IMR-90 (cell line): ENCODE data around the gene RGS14. TPM values are rescaled to one million over a fixed set of nuclear protein-coding genes. Genes with fewer than 3 reads are reported as not detected.

Source experiments
- ATAC-seq: fragments of 200-7000 bp; cut with Tn5 transposase; 2 replicates; pipeline ENCODE4 v1.9.1; 2020; ENCODE audit warnings: low read depth, mild to moderate bottlenecking, moderate library complexity
- BruUV-seq: library from RNA; stranded (reverse); fragments of 400-500 nt; replicated peaks from 2 replicates; lab custom pipeline; 2021; lab: Mats Ljungman, UMichigan
- CTCF ChIA-PET: fragments of 300-600 bp; formaldehyde crosslinking; extraction: SDS; loops from one replicate; lab custom pipeline; 2021; ENCODE audit warnings: antibody characterized with exemption; lab: Yijun Ruan, JAX
- POLR2A ChIA-PET: fragments of 300-600 bp; sonication (Branson Sonifier 250); formaldehyde crosslinking; loops from one replicate; lab custom pipeline; 2022; ENCODE audit warnings: antibody characterized with exemption; ENCODE audit not compliant: unreplicated experiment; lab: Charles Lee
- DNase-seq: peaks from one replicate; pipeline ENCODE4 v3.0.0; 2013
- H2AFZ ChIP-seq: replicated peaks from 2 replicates; pipeline ENCODE3; 2013; ENCODE audit warnings: low read length, mild to moderate bottlenecking; ENCODE audit not compliant: poor library complexity
- H2AK5ac ChIP-seq: 2 replicates; pipeline ENCODE4 v1.6.1; 2013; ENCODE audit warnings: low read depth, low read length, inconsistent platforms
- H2AK9ac ChIP-seq: replicated peaks from 2 replicates; pipeline ENCODE3; 2013; ENCODE audit warnings: mild to moderate bottlenecking, low read depth, low read length, moderate library complexity; ENCODE audit not compliant: poor library complexity
- H2BK120ac ChIP-seq: 2 replicates; pipeline ENCODE4 v1.6.1; 2013; ENCODE audit warnings: low read depth, low read length, inconsistent platforms
- H2BK15ac ChIP-seq: 3 replicates; pipeline ENCODE4 v1.6.1; 2013; ENCODE audit warnings: low read depth, low read length, inconsistent platforms
- H2BK20ac ChIP-seq: 2 replicates; pipeline ENCODE4 v1.6.1; 2013; ENCODE audit warnings: low read depth, mild to moderate bottlenecking, inconsistent platforms, low read length, moderate library complexity
- H2BK5ac ChIP-seq: 2 replicates; pipeline ENCODE4 v1.6.1; 2013; ENCODE audit warnings: mild to moderate bottlenecking, low read depth, low read length, inconsistent platforms; ENCODE audit not compliant: poor library complexity, severe bottlenecking
- H3K14ac ChIP-seq: replicated peaks from 2 replicates; pipeline ENCODE4 v1.6.1; 2013; ENCODE audit warnings: low read depth, low read length, inconsistent platforms
- H3K18ac ChIP-seq: 2 replicates; pipeline ENCODE4 v1.6.1; 2013; ENCODE audit warnings: low read depth, low read length, control low read depth
- H3K23ac ChIP-seq: 2 replicates; pipeline ENCODE4 v1.6.1; 2013; ENCODE audit warnings: low read depth, low read length, inconsistent platforms
- H3K27ac ChIP-seq: 2 replicates; pipeline ENCODE4 v1.5.1; 2013; ENCODE audit warnings: mild to moderate bottlenecking, control low read depth, low read length; ENCODE audit not compliant: insufficient read depth
- H3K27me3 ChIP-seq: 2 replicates; pipeline ENCODE4 v1.6.1; 2013; ENCODE audit warnings: low read length; ENCODE audit not compliant: control insufficient read depth, insufficient read depth
- H3K36me3 ChIP-seq: 2 replicates; pipeline ENCODE4 v1.6.1; 2013; ENCODE audit warnings: low read length, mixed read lengths; ENCODE audit not compliant: control insufficient read depth, insufficient read depth
- H3K4ac ChIP-seq: 2 replicates; pipeline ENCODE4 v1.6.1; 2013; ENCODE audit warnings: low read depth, low read length, inconsistent platforms
- H3K4me1 ChIP-seq: 2 replicates; pipeline ENCODE4 v1.6.1; 2013; ENCODE audit warnings: low read length, mixed read lengths; ENCODE audit not compliant: control insufficient read depth, insufficient read depth
- H3K4me2 ChIP-seq: 2 replicates; pipeline ENCODE4 v1.6.1; 2013; ENCODE audit warnings: low read depth, mild to moderate bottlenecking, control low read depth, low read length, moderate library complexity
- H3K4me3 ChIP-seq: 2 replicates; pipeline ENCODE4 v1.5.1; 2013; ENCODE audit warnings: low read depth, mild to moderate bottlenecking, control low read depth, low read length, moderate library complexity; ENCODE audit not compliant: insufficient read depth
- H3K56ac ChIP-seq: 2 replicates; pipeline ENCODE4 v1.6.1; 2013; ENCODE audit warnings: low read length, inconsistent platforms; ENCODE audit not compliant: insufficient read depth; ENCODE audit errors: extremely low read depth
- H3K79me1 ChIP-seq, 2 experiments: 2 replicates each; pipeline ENCODE4 v1.6.1; 2013; ENCODE audit warnings: low read length in 2 of 2, inconsistent platforms in 1 of 2, low read depth in 1 of 2
- H3K9ac ChIP-seq: 2 replicates; pipeline ENCODE4 v1.6.1; 2013; ENCODE audit warnings: low read depth, low read length, control low read depth
- H3K9me1 ChIP-seq: 2 replicates; pipeline ENCODE4 v1.6.1; 2013; ENCODE audit warnings: low read length, inconsistent platforms; ENCODE audit not compliant: insufficient read depth
- H3K9me3 ChIP-seq: 2 replicates; pipeline ENCODE4 v1.6.1; 2013; ENCODE audit warnings: low read length; ENCODE audit not compliant: control insufficient read depth, insufficient read depth
- H4K20me1 ChIP-seq: 2 replicates; pipeline ENCODE4 v1.6.1; 2013; ENCODE audit warnings: low read length, inconsistent platforms; ENCODE audit not compliant: insufficient read depth
- H4K5ac ChIP-seq: 2 replicates; pipeline ENCODE4 v1.6.1; 2013; ENCODE audit warnings: mild to moderate bottlenecking, low read depth, low read length, control low read depth
- H4K8ac ChIP-seq, 2 experiments: 2 replicates each; pipeline ENCODE4 v1.6.1; 2013; ENCODE audit warnings: low read depth in 2 of 2, low read length in 2 of 2, control low read depth in 1 of 2, inconsistent platforms in 1 of 2
- H4K91ac ChIP-seq: 2 replicates; pipeline ENCODE4 v1.6.1; 2013; ENCODE audit warnings: low read depth, low read length, inconsistent platforms; ENCODE audit not compliant: insufficient read depth
- BHLHE40 ChIP-seq: fragments of 150-350 bp; IDR thresholded peaks from 2 replicates; pipeline ENCODE4 v1.6.1; 2016; ENCODE audit warnings: mild to moderate bottlenecking, low read depth, low read length
- FOS ChIP-seq: fragments of 150-350 bp; IDR thresholded peaks from 2 replicates; pipeline ENCODE4 v1.6.1; 2016; ENCODE audit warnings: low read depth, low read length
- RCOR1 ChIP-seq: IDR thresholded peaks from 2 replicates; pipeline ENCODE4 v1.6.1; 2012; ENCODE audit warnings: mild to moderate bottlenecking, low read length, improper control_type of control experiment; ENCODE audit not compliant: insufficient replicate concordance
- WGBS, 2 experiments: methylation state at CpG; one replicate each; pipeline versions ENCODE4 v1.1.5 to v1.1.7; 2013; ENCODE audit warnings: missing lambda C conversion rate in 2 of 2; ENCODE audit not compliant: insufficient read length in 1 of 2; ENCODE audit errors: extremely low coverage in 2 of 2; 5-methylcytosine and 5-hydroxymethylcytosine counted together
- dilution Hi-C: fragments of 300-500 bp; cut with HindIII; formaldehyde crosslinking; loops from one replicate; pipeline ENCODE4 v1.14.3; 2018; ENCODE audit warnings: low sequenced_read_pairs; ENCODE audit not compliant: unreplicated experiment
- in situ Hi-C: fragments of 300-500 bp; cut with MboI; formaldehyde crosslinking; loops from 3 replicates; pipeline ENCODE4 v1.14.3; 2019; ENCODE audit warnings: low sequenced_read_pairs, inconsistent platforms, mixed read lengths
- intact Hi-C: fragments of 100-400 bp; cut with micrococcal nuclease; formaldehyde crosslinking; loops from 2 replicates; pipeline ENCODE4 v1.10.0; 2022
- polyA plus RNA-seq, 3 experiments: library from polyadenylated mRNA; depleted of rRNA; stranded (reverse); fragments of >200 nt; gene quantifications; 2 replicates each; pipeline ENCODE4 v1.2.3, GENCODE V29; 2012; ENCODE audit warnings: low replicate concordance in 1 of 3
- total RNA-seq: library from RNA; depleted of rRNA; stranded (reverse); fragments of >200 nt; gene quantifications from 2 replicates; pipeline ENCODE4 v1.2.3, GENCODE V29; 2012

The RGS14 gene
- total and polyA plus RNA-seq, 2 of the 4 experiments (the other 2 are of a cell fraction): 1.1 to 6.5 TPM

- no peak overlapping the region for H4K91ac ChIP-seq
- TF ChIP-seq BHLHE40 (no peak), FOS (no peak), RCOR1 (no peak)
- no peak overlapping the region for H3K14ac ChIP-seq
- no peak overlapping the region for H2BK20ac ChIP-seq
- ATAC-seq (no peak), DNase-seq (no peak)
- BruUV-seq: no TSS peak
- no peaks in the 10 kb centered on the region for H3K9me3 ChIP-seq
- no peak overlapping the region for H2AFZ ChIP-seq
- H3K36me3 ChIP-seq: no peaks in the 10 kb centered on the region
- no peak overlapping the region for H2BK5ac ChIP-seq
- H3K9ac ChIP-seq: no peak overlapping the region
- H3K27ac ChIP-seq: no peak overlapping the region
- H2BK120ac ChIP-seq: no peak overlapping the region
- ChIA-PET POLR2A (interaction anchor here (0.6 kb wide), 1 partner anchor 46 kb away, joined by 3 read pairs; no protein-coding TSS in a partner anchor), CTCF (no interaction called here)
- no peak overlapping the region for H3K4me2 ChIP-seq
- H3K4me3 ChIP-seq: no peak overlapping the region
- no peaks in the 10 kb centered on the region for H4K20me1 ChIP-seq
- H3K23ac ChIP-seq: no peak overlapping the region
- no peak overlapping the region for H2BK15ac ChIP-seq
- H3K18ac ChIP-seq: no peak overlapping the region
- WGBS, 2 experiments: 76% methylated on average over 2 of the region's 3 CpGs; no CpG with 5 or more reads in 1 of the 2 experiments
- intact Hi-C loops: no loop called here
- no peak overlapping the region for H2AK5ac ChIP-seq
- no peak overlapping the region for H4K5ac ChIP-seq
- H3K56ac ChIP-seq: no peak overlapping the region
- H3K9me1 ChIP-seq: no peaks in the 10 kb centered on the region
- no peaks in the 10 kb centered on the region for H3K4me1 ChIP-seq
- in situ Hi-C loops: no loop called here
- H2AK9ac ChIP-seq: no peak overlapping the region
- no peak overlapping the region for H3K4ac ChIP-seq
- peaks cover 26% of the 10 kb centered on the region for H3K27me3 ChIP-seq
- no peaks in the 10 kb centered on the region for H3K79me1 ChIP-seq
- no peak overlapping the region for H4K8ac ChIP-seq
- dilution Hi-C loops: no loop called here
These were observed 52.9 kb downstream of the RGS14 start for GRCh38 chr5:177410575-177410974.
